SK-N-SH (cell line): ENCODE measurements around the gene CCL27. TPM values are rescaled to one million over a fixed set of nuclear protein-coding genes. Genes with fewer than 3 reads are reported as not detected.
A peak's percentile ranks its signal among the peaks of the same experiment; 100 is the strongest.

ENCODE experiments used
- CTCF ChIA-PET: fragments of 300-600, 350-600 bp; formaldehyde crosslinking; extraction: SDS; loops from one replicate; lab custom pipeline; 2021; lab: Yijun Ruan, JAX
- POLR2A ChIA-PET: fragments of 350-600 bp; sonication (Branson Sonifier 250); formaldehyde crosslinking; extraction: SDS; loops from one replicate; lab custom pipeline; 2020; ENCODE audit warnings: antibody characterized with exemption, inconsistent platforms; lab: Yijun Ruan, JAX
- DNase-seq: peaks from one replicate; pipeline ENCODE4 v3.0.0; 2012
- H2AFZ ChIP-seq: fragments of 200-600 bp; sonication (generic); 2 replicates; pipeline ENCODE4 v1.8.1; 2016; ENCODE audit warnings: antibody characterized with exemption, mild to moderate bottlenecking, low read depth
- H3F3A ChIP-seq: fragments of 200-600 bp; sonication (generic); replicated peaks from 2 replicates; pipeline ENCODE3; 2016; ENCODE audit warnings: antibody characterized with exemption, mild to moderate bottlenecking; ENCODE audit not compliant: insufficient read depth
- H3K27ac ChIP-seq, 2 experiments: fragments of 200-500 bp in 1 of 2; fragments of 200-600 bp in 1 of 2; sonication (Bioruptor generic) in 1 of 2; sonication (generic), shearing (Covaris generic) in 1 of 2; 2 replicates each; pipeline versions ENCODE4 v1.5.1 to v1.6.1; 2014 to 2016; ENCODE audit warnings: low read depth in 2 of 2, inconsistent platforms in 1 of 2, low read length in 1 of 2, mild to moderate bottlenecking in 1 of 2, mixed read lengths in 1 of 2
- H3K27me3 ChIP-seq: fragments of 200-600 bp; sonication (generic), shearing (Covaris generic); 2 replicates; pipeline ENCODE4 v1.6.1; 2016; ENCODE audit warnings: mixed run types; ENCODE audit not compliant: insufficient read depth
- H3K36me3 ChIP-seq, 2 experiments: fragments of 200-500 bp in 1 of 2; fragments of 200-600 bp in 1 of 2; sonication (Bioruptor generic) in 1 of 2; sonication (generic) in 1 of 2; replicated peaks in 1 of 2; 2 replicates each; pipeline versions ENCODE3 to v1.5.1; 2014 to 2016; ENCODE audit warnings: low read length in 1 of 2, mild to moderate bottlenecking in 1 of 2; ENCODE audit not compliant: insufficient read depth in 2 of 2, control insufficient read depth in 1 of 2
- H3K4me1 ChIP-seq, 2 experiments: fragments of 200-500 bp in 1 of 2; fragments of 200-600 bp in 1 of 2; sonication (Bioruptor generic) in 1 of 2; sonication (generic), shearing (Covaris generic) in 1 of 2; 2 replicates each; pipeline versions ENCODE4 v1.5.1 to v1.6.1; 2014 to 2016; ENCODE audit warnings: low read depth in 1 of 2, low read length in 1 of 2, mixed run types in 1 of 2; ENCODE audit not compliant: insufficient read depth in 2 of 2, control insufficient read depth in 1 of 2
- H3K4me2 ChIP-seq: fragments of 200-600 bp; sonication (generic), shearing (Covaris generic); 2 replicates; pipeline ENCODE4 v1.6.1; 2017; ENCODE audit warnings: mixed run types
- H3K4me3 ChIP-seq, 2 experiments: fragments of 200-500 bp in 1 of 2; fragments of 200-600 bp in 1 of 2; sonication (Bioruptor generic) in 1 of 2; sonication (generic), shearing (Covaris generic) in 1 of 2; 2 replicates each; pipeline versions ENCODE4 v1.5.1 to v1.8.1; 2014 to 2016; ENCODE audit warnings: low read depth in 2 of 2, inconsistent platforms in 1 of 2, low read length in 1 of 2, mild to moderate bottlenecking in 1 of 2, mixed read lengths in 1 of 2, moderate library complexity in 1 of 2
- H3K79me2 ChIP-seq: fragments of 200-600 bp; sonication (generic); 2 replicates; pipeline ENCODE4 v1.8.1; 2017; ENCODE audit warnings: mild to moderate bottlenecking; ENCODE audit not compliant: insufficient read depth
- H3K9ac ChIP-seq: fragments of 200-600 bp; sonication (generic); 2 replicates; pipeline ENCODE4 v1.6.1; 2017; ENCODE audit warnings: mixed run types
- H3K9me2 ChIP-seq: fragments of 200-600 bp; sonication (generic); 2 replicates; pipeline ENCODE4 v1.6.1; 2017; ENCODE audit warnings: mixed run types
- H3K9me3 ChIP-seq: fragments of 200-600 bp; sonication (generic); 2 replicates; pipeline ENCODE4 v1.6.1; 2017; ENCODE audit warnings: mixed run types, mild to moderate bottlenecking, moderate library complexity
- H4K20me1 ChIP-seq: fragments of 200-600 bp; sonication (generic); 2 replicates; pipeline ENCODE4 v1.6.1; 2017; ENCODE audit warnings: mild to moderate bottlenecking, mixed run types; ENCODE audit not compliant: insufficient read depth
- CHD2 ChIP-seq: fragments of 150-350 bp; IDR thresholded peaks from 2 replicates; pipeline ENCODE4 v1.6.1; 2018; ENCODE audit warnings: low read length; ENCODE audit not compliant: partially characterized antibody
- ELF1 ChIP-seq: IDR thresholded peaks from 2 replicates; pipeline ENCODE4 v1.4.0; 2012
- EZH2phosphoT487 ChIP-seq: fragments of 200-600 bp; sonication (generic); IDR thresholded peaks from 2 replicates; pipeline ENCODE4 v1.6.1; 2017; ENCODE audit warnings: low read depth, mixed run types, mild to moderate bottlenecking, antibody characterized with exemption, moderate library complexity, borderline replicate concordance
- FOXJ3 ChIP-seq: sonication (generic); formaldehyde crosslinking; IDR thresholded peaks from 2 replicates; pipeline ENCODE4 v1.5.1; 2020; ENCODE audit warnings: mild to moderate bottlenecking, missing genetic modification reagents
- GABPA ChIP-seq: IDR thresholded peaks from 2 replicates; pipeline ENCODE4 v1.4.0; 2012; ENCODE audit warnings: low read depth, mild to moderate bottlenecking
- GATA2 ChIP-seq: sonication (generic); formaldehyde crosslinking; IDR thresholded peaks from 2 replicates; pipeline ENCODE4 v1.5.0; 2020; ENCODE audit warnings: mild to moderate bottlenecking, missing genetic modification reagents
- MAX ChIP-seq: IDR thresholded peaks from 2 replicates; pipeline ENCODE4 v1.4.0; 2012; ENCODE audit warnings: low read depth
- MEF2A ChIP-seq: IDR thresholded peaks from 2 replicates; pipeline ENCODE4 v1.4.0; 2012; ENCODE audit warnings: low read depth, borderline replicate concordance
- MXI1 ChIP-seq: IDR thresholded peaks from 2 replicates; pipeline ENCODE4 v1.6.1; 2012; ENCODE audit warnings: mild to moderate bottlenecking, low read depth, low read length, improper control_type of control experiment
- NFIC ChIP-seq: IDR thresholded peaks from 2 replicates; pipeline ENCODE4 v1.4.0; 2012; ENCODE audit warnings: borderline replicate concordance
- NRF1 ChIP-seq: IDR thresholded peaks from 2 replicates; pipeline ENCODE4 v1.6.1; 2012; ENCODE audit warnings: low read depth, mild to moderate bottlenecking, low read length
- POLR2AphosphoS5 ChIP-seq: IDR thresholded peaks from 2 replicates; pipeline ENCODE4 v1.6.1; 2012; ENCODE audit warnings: low read depth, low read length
- RAD21 ChIP-seq: IDR thresholded peaks from 2 replicates; pipeline ENCODE4 v1.6.1; 2012; ENCODE audit warnings: mild to moderate bottlenecking, low read length
- SIN3A ChIP-seq: IDR thresholded peaks from 2 replicates; pipeline ENCODE4 v1.6.1; 2012; ENCODE audit warnings: low read depth, mild to moderate bottlenecking, low read length, moderate library complexity, borderline replicate concordance
- SMC3 ChIP-seq: IDR thresholded peaks from 2 replicates; pipeline ENCODE4 v1.6.1; 2012; ENCODE audit warnings: low read depth, low read length, improper control_type of control experiment
- TAF1 ChIP-seq: IDR thresholded peaks from 2 replicates; pipeline ENCODE4 v1.6.1; 2012; ENCODE audit warnings: low read depth, mild to moderate bottlenecking, low read length, moderate library complexity, borderline replicate concordance
- TCF12 ChIP-seq: IDR thresholded peaks from 2 replicates; pipeline ENCODE4 v1.4.0; 2012
- WGBS: methylation state at CpG from one replicate; pipeline ENCODE4 v1.1.6; 2017; ENCODE audit warnings: low lambda C conversion rate; 5-methylcytosine and 5-hydroxymethylcytosine counted together
- polyA plus RNA-seq, 3 experiments: library from polyadenylated mRNA; depleted of rRNA; stranded (reverse); fragments of >200 nt; gene quantifications; 2 replicates each; pipeline ENCODE4 v1.2.3, GENCODE V29; 2012
- TF ChIP-seq, protein P1 (sequence below): IDR thresholded peaks from 2 replicates; pipeline ENCODE4 v1.4.0; 2012; ENCODE audit warnings: low read depth, borderline replicate concordance
- TF ChIP-seq, protein P2 (sequence below): fragments of 150-350 bp; IDR thresholded peaks from 2 replicates; pipeline ENCODE4 v1.6.1; 2017; ENCODE audit warnings: antibody characterized with exemption, low read length, low read depth, borderline replicate concordance

Gene CCL27
- polyA plus RNA-seq, 1 of the 3 experiments (the other 2 are of a cell fraction): not detected

- Histone ChIP-seq H3K9me3 (no peaks in the 10 kb centered on the region), H3K36me3 (peaks cover 13 to 19% of the 10 kb centered on the region in 2 experiments), H3K9ac (no peak overlapping the region), H3K27ac (peak overlapping the region in 1 of 2 experiments; percentile 96; a peak in 2 of 4 replicates), H3K79me2 (peaks cover 14% of the 10 kb centered on the region; the same call in 1 of the 2 replicates), H3K9me2 (no peaks in the 10 kb centered on the region), H4K20me1 (no peaks in the 10 kb centered on the region), H3F3A (peaks cover 3% of the 10 kb centered on the region), H3K4me3 (no peak overlapping the region), H3K4me2 (no peak overlapping the region), H3K27me3 (no peaks in the 10 kb centered on the region), H3K4me1 (peaks cover 23 to 89% of the 10 kb centered on the region in 2 experiments), H2AFZ (no peak overlapping the region)
- DNase-seq: peak; percentile 88
- ChIA-PET POLR2A (interaction anchor here (1.3 kb wide), 1 partner anchor 13 kb away, joined by 12 read pairs; the partner anchor contains the start of gene SIGMAR1), CTCF (interaction anchor here (0.6 to 14.1 kb wide), 4 partner anchors 13 to 681 kb away, joined by 3 to 152 read pairs (median 12); partner anchors contain the start of gene SIGMAR1)
- TF ChIP-seq TCF12 (0 out of 2 replicates have a peak, but pooled peaks have one; percentile 7), FOXJ3 (CRISPR knock-in tag) (peak; percentile 66; the same call in 1 of the 2 replicates), GABPA (no peak), MXI1 (peak; percentile 85), NFIC (peak; percentile 85), CHD2 (peak; percentile 9)
- WGBS: 76% methylated on average over 4 of the region's 5 CpGs
Observed at GRCh38 chr9:34650816-34651215, 11.6 kb downstream of the CCL27 start.

DNA sequence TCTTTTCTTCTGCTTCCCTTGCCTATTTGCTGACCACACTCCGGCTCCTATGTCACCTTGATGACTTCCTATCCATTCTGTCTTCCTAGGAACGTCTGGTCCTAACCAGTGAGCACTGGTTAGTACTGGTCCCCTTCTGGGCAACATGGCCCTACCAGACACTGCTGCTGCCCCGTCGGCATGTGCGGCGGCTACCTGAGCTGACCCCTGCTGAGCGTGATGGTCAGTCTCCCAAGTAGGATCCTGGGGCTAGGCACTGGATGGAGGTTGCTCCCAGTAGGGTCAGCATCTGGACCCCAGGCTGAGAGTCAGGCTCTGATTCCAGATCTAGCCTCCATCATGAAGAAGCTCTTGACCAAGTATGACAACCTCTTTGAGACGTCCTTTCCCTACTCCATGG, 13.8 kb downstream of the CCL27 start:
- Histone ChIP-seq H3F3A (peaks cover 3% of the 10 kb centered on the region), H3K9me3 (no peaks in the 10 kb centered on the region), H3K9me2 (no peaks in the 10 kb centered on the region), H4K20me1 (no peaks in the 10 kb centered on the region), H3K4me3 (no peak overlapping the region), H3K4me2 (no peak overlapping the region), H3K9ac (no peak overlapping the region), H3K4me1 (peaks cover 17 to 69% of the 10 kb centered on the region in 2 experiments), H2AFZ (no peak overlapping the region), H3K36me3 (peaks cover 13 to 19% of the 10 kb centered on the region in 2 experiments), H3K27me3 (no peaks in the 10 kb centered on the region), H3K79me2 (peaks cover 14% of the 10 kb centered on the region; the same call in 1 of the 2 replicates), H3K27ac (no peak overlapping the region)
- 92% methylated on average over 3 of the region's 8 CpGs for WGBS
- ChIA-PET CTCF (interaction anchor here (0.9 to 14.1 kb wide), 5 partner anchors 11 to 52 kb away, joined by 3 to 152 read pairs (median 5); partner anchors contain the start of genes CCL27, RPP25L and SIGMAR1), POLR2A (no interaction called here)
- no peak for DNase-seq
- TF ChIP-seq CHD2: no peak
- no peak for TF ChIP-seq GATA2 (CRISPR knock-in tag)
- no peak for TF ChIP-seq MEF2A
- TF ChIP-seq POLR2AphosphoS5: no peak
- TF ChIP-seq EZH2phosphoT487: no peak
- TF ChIP-seq GABPA: no peak
- no peak for TF ChIP-seq NRF1
- no peak for TF ChIP-seq FOXJ3 (CRISPR knock-in tag)
- no peak for TF ChIP-seq RAD21
- TF ChIP-seq ELF1: no peak
- TF ChIP-seq TCF12: no peak
- no peak for TF ChIP-seq TAF1
- TF ChIP-seq SMC3: no peak
- TF ChIP-seq, protein P1, sequence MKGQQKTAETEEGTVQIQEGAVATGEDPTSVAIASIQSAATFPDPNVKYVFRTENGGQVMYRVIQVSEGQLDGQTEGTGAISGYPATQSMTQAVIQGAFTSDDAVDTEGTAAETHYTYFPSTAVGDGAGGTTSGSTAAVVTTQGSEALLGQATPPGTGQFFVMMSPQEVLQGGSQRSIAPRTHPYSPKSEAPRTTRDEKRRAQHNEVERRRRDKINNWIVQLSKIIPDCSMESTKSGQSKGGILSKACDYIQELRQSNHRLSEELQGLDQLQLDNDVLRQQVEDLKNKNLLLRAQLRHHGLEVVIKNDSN: no peak
- TF ChIP-seq, protein P2, sequence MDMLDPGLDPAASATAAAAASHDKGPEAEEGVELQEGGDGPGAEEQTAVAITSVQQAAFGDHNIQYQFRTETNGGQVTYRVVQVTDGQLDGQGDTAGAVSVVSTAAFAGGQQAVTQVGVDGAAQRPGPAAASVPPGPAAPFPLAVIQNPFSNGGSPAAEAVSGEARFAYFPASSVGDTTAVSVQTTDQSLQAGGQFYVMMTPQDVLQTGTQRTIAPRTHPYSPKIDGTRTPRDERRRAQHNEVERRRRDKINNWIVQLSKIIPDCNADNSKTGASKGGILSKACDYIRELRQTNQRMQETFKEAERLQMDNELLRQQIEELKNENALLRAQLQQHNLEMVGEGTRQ: no peak
- no peak for TF ChIP-seq SIN3A
- TF ChIP-seq MAX: no peak
